GM10248 (cell line): ENCODE data around the gene SCYGR1.

ENCODE experiments used
- CTCF ChIA-PET: fragments of 300-600 bp; sonication (Branson Sonifier 250); formaldehyde crosslinking; extraction: SDS; loops from one replicate; lab custom pipeline; 2021; ENCODE audit warnings: antibody characterized with exemption; lab: Yijun Ruan, JAX
- POLR2A ChIA-PET: fragments of 350-650 bp; sonication (Branson Sonifier 250); formaldehyde crosslinking; extraction: SDS; loops from one replicate; lab custom pipeline; 2020; ENCODE audit warnings: antibody characterized with exemption; lab: Yijun Ruan, JAX
- DNase-seq: peaks from one replicate; pipeline ENCODE4 v3.0.0; 2012; ENCODE audit errors: extremely low spot score
- CTCF ChIP-seq: IDR thresholded peaks from 2 replicates; pipeline ENCODE4 v1.5.1; 2012; ENCODE audit warnings: mild to moderate bottlenecking, low read depth; ENCODE audit errors: extremely low read depth, missing control alignments, control extremely low read depth

The SCYGR1 gene

GRCh38 chr2:227411990-227412350 is 24.2 kb upstream of the SCYGR1 start:
- POLR2A ChIA-PET, result no interaction called here
- CTCF ChIA-PET, result no interaction called here
- DNase-seq, result no peak
- no peak for TF ChIP-seq CTCF

GRCh38 chr2:227411320-227411989 is 23.7 kb upstream of the SCYGR1 start:
- no peak for TF ChIP-seq CTCF
- ChIA-PET POLR2A (no interaction called here), CTCF (interaction anchor here (1.8 to 2.1 kb wide), 3 partner anchors 10 to 354 kb away, joined by 5 to 7 read pairs (median 7); no protein-coding TSS in a partner anchor)
- DNase-seq, result peak; percentile 48

- no peak for DNase-seq
- CTCF ChIA-PET, result interaction anchor here (0.6 to 2.1 kb wide), 8 partner anchors 9 to 357 kb away, joined by 3 to 7 read pairs (median 4); no protein-coding TSS in a partner anchor
- POLR2A ChIA-PET, result no interaction called here
- no peak for TF ChIP-seq CTCF
Observed at GRCh38 chr2:227410191-227410590, 22.4 kb upstream of the SCYGR1 start.

GRCh38 chr2:227407591-227408151 is 19.9 kb upstream of the SCYGR1 start:
- DNase-seq, result no peak
- no peak for TF ChIP-seq CTCF
- ChIA-PET CTCF (interaction anchor here (1.2 to 3.3 kb wide), 3 partner anchors 13 to 359 kb away, joined by 3 to 39 read pairs (median 21); no protein-coding TSS in a partner anchor), POLR2A (interaction anchor here (0.6 kb wide), 1 partner anchor 77 kb away, joined by 3 read pairs; no protein-coding TSS in a partner anchor)

GRCh38 chr2:227406177-227407031 is 18.7 kb upstream of the SCYGR1 start:
- peak; percentile 84 for TF ChIP-seq CTCF
- CTCF ChIA-PET, result interaction anchor here (0.6 to 3.3 kb wide), 23 partner anchors 9 to 403 kb away, joined by 3 to 39 read pairs (median 4); partner anchors contain the start of genes AGFG1, SCYGR1 and TM4SF20
- POLR2A ChIA-PET, result no interaction called here
- DNase-seq, result peak; percentile 53
